Measurements from ENCODE around the gene PRPF19. TPM values are rescaled to one million over a fixed set of nuclear protein-coding genes. Genes with fewer than 3 reads are reported as not detected.

PRPF19 gene
- total and polyA plus RNA-seq, 2 of the 4 experiments (the other 2 are of a cell fraction): 29.8 to 50.4 TPM

- H2BK15ac ChIP-seq (ENCODE audit: low read depth, low read length): no peak overlapping the region
- no peak overlapping the region; the same call in 1 of the 2 replicates for H3K4ac ChIP-seq (ENCODE audit: low read depth, low read length)
- H2AFZ ChIP-seq (replicated peaks; ENCODE audit: low read length, poor library complexity): peak overlapping the region; percentile 60
- H3K9ac ChIP-seq (ENCODE audit: low read depth, low read length): no peak overlapping the region
- DNase-seq: no peak
- no peak for TF ChIP-seq SMC3 (IDR thresholded peaks at IDR 0.05; ENCODE audit: low read depth, low read length)
- TF ChIP-seq MAZ (IDR thresholded peaks at IDR 0.05; ENCODE audit: borderline replicate concordance, low read depth, low read length): no peak
- TF ChIP-seq USF2 (IDR thresholded peaks at IDR 0.05; ENCODE audit: low read depth, low read length): no peak
- TF ChIP-seq MXI1 (IDR thresholded peaks at IDR 0.05; ENCODE audit: borderline replicate concordance, low read depth, low read length): no peak
- no peak for TF ChIP-seq RFX5 (IDR thresholded peaks at IDR 0.05; ENCODE audit: low read depth, low read length)
- TF ChIP-seq CHD1 (IDR thresholded peaks at IDR 0.05; ENCODE audit: low read depth, low read length): no peak
- no peak for TF ChIP-seq CEBPB (IDR thresholded peaks at IDR 0.05; ENCODE audit: low read depth, low read length)
- TF ChIP-seq POLR2A (IDR thresholded peaks at IDR 0.05; ENCODE audit: low read depth, low read length): no peak
- no peak for TF ChIP-seq RCOR1 (IDR thresholded peaks at IDR 0.05; ENCODE audit: insufficient replicate concordance, low read length)
- TF ChIP-seq CTCF (conservative IDR thresholded peaks at IDR 0.05; ENCODE audit: low read depth, low read length): no peak
- TF ChIP-seq NFE2L2 (IDR thresholded peaks at IDR 0.05; ENCODE audit: low read depth, low read length): no peak
- TF ChIP-seq BHLHE40 (IDR thresholded peaks at IDR 0.05; ENCODE audit: low read depth, low read length): no peak
- TF ChIP-seq MAFK (IDR thresholded peaks at IDR 0.05; ENCODE audit: low read depth, low read length): no peak
- no peak for TF ChIP-seq RAD21 (IDR thresholded peaks at IDR 0.05; ENCODE audit: low read length)
- no peak for TF ChIP-seq FOS (IDR thresholded peaks at IDR 0.05; ENCODE audit: low read depth, low read length)
- no peak for TF ChIP-seq ELK1 (IDR thresholded peaks at IDR 0.05; ENCODE audit: borderline replicate concordance, low read depth, low read length)
- intact Hi-C loops (cut with micrococcal nuclease): no loop called here
- no peak overlapping the region for H3K4me3 ChIP-seq (ENCODE audit: insufficient read depth, low read depth, low read length)
- peaks cover 2% of the 10 kb centered on the region; the same call in 1 of the 2 replicates for H3K9me1 ChIP-seq (ENCODE audit: insufficient read depth, low read length)
- H2BK20ac ChIP-seq (ENCODE audit: low read depth, low read length): 0 out of 2 replicates have a peak overlapping the region, but pooled peaks have one; percentile 48
- peak; percentile 8; the same call in 1 of the 2 replicates for ATAC-seq (ENCODE audit: low read depth)
- in situ Hi-C loops (cut with MboI; ENCODE audit: low sequenced_read_pairs): no loop called here
- no peak overlapping the region for H2AK5ac ChIP-seq (ENCODE audit: low read depth, low read length)
- H3K14ac ChIP-seq (replicated peaks; ENCODE audit: low read depth, low read length): no peak overlapping the region; the same call in 1 of the 2 replicates
- no peak overlapping the region for H3K4me2 ChIP-seq (ENCODE audit: low read depth, low read length)
- H3K79me1 ChIP-seq (ENCODE audit: low read depth in 1 of 2, low read length in 2 of 2): no peaks in the 10 kb centered on the region
- H3K27me3 ChIP-seq (ENCODE audit: control insufficient read depth, insufficient read depth, low read length): peaks cover 4% of the 10 kb centered on the region; the same call in 1 of the 2 replicates
- H3K56ac ChIP-seq (ENCODE audit: extremely low read depth, insufficient read depth, low read length): no peak overlapping the region
- H3K36me3 ChIP-seq (ENCODE audit: control insufficient read depth, insufficient read depth, low read length): no peaks in the 10 kb centered on the region
- dilution Hi-C loops (cut with HindIII; ENCODE audit: low sequenced_read_pairs, unreplicated experiment): no loop called here
- ChIA-PET POLR2A (ENCODE audit: unreplicated experiment) (no interaction called here), CTCF (no interaction called here)
- BruUV-seq (replicated peaks): no TSS peak
- no peak overlapping the region for H2AK9ac ChIP-seq (replicated peaks; ENCODE audit: low read depth, low read length, poor library complexity)
- no peak overlapping the region for H3K18ac ChIP-seq (ENCODE audit: low read depth, low read length)
- H3K4me1 ChIP-seq (ENCODE audit: control insufficient read depth, insufficient read depth, low read length): peaks cover 7% of the 10 kb centered on the region
- no peak overlapping the region; the same call in 1 of the 2 replicates for H4K91ac ChIP-seq (ENCODE audit: insufficient read depth, low read depth, low read length)
- H3K23ac ChIP-seq (ENCODE audit: low read depth, low read length): no peak overlapping the region
- WGBS, 2 experiments (ENCODE audit: extremely low coverage in 2 of 2, insufficient read length in 1 of 2): 87% methylated on average over 7 of the region's 8 CpGs; no CpG with 5 or more reads in 1 of the 2 experiments
- peak overlapping the region; percentile 35 for H2BK5ac ChIP-seq (ENCODE audit: low read depth, low read length, poor library complexity, severe bottlenecking)
- no peak overlapping the region for H2BK120ac ChIP-seq (ENCODE audit: low read depth, low read length)
- H4K20me1 ChIP-seq (ENCODE audit: insufficient read depth, low read length): no peaks in the 10 kb centered on the region
- no peak overlapping the region for H4K5ac ChIP-seq (ENCODE audit: low read depth, low read length)
- H3K27ac ChIP-seq (ENCODE audit: insufficient read depth, low read length): no peak overlapping the region
- H4K8ac ChIP-seq (ENCODE audit: low read depth in 2 of 2, low read length in 2 of 2): no peak overlapping the region
- no peaks in the 10 kb centered on the region for H3K9me3 ChIP-seq (ENCODE audit: control insufficient read depth, insufficient read depth, low read length)
These were observed 48.1 kb downstream of the PRPF19 start for GRCh38 chr11:60858236-60858635.
